Panc1 (cell line): ENCODE results near the gene SNRPN. TPM values are rescaled to one million over a fixed set of nuclear protein-coding genes. Genes with fewer than 3 reads are reported as not detected.

Experiments
- total RNA-seq: library from RNA; stranded (reverse); gene quantifications from one replicate; pipeline ENCODE4 v1.2.1, GENCODE V29; 2021; ENCODE audit not compliant: unreplicated experiment

The SNRPN gene
- total RNA-seq, 1 experiment from 2014 or later: 75.1 TPM

Other genes starting within 250 kb of the SNRPN start
- 13.7 TPM for gene SNURF, start within 50 bp of the SNRPN start, total RNA-seq